HS-5 (cell line): Measurements from ENCODE around the gene GAGE2A.
"Not testable (repeated sequence)": the region's sequence is repeated elsewhere in the genome, so short reads cannot be mapped to it uniquely, and the experiment has no call there.

Experiments used
- DNase-seq: peaks from one replicate; pipeline ENCODE4 v3.0.0-alpha.2; 2012; ENCODE audit warnings: low read depth

Gene GAGE2A

GRCh38 chrX:49589196-49589595 is at the start of gene GAGE2A:
GAGE2A (plus strand) TSS chrX:49589496; CDS start chrX:49590651, 1,155 bp downstream.
- not testable (repeated sequence) for DNase-seq

- not testable (repeated sequence) for DNase-seq
These were observed 47.9 kb upstream of the GAGE2A start, which contains the start of gene GAGE12D for GRCh38 chrX:49541433-49541832. GAGE12D (plus strand) TSS chrX:49541733; CDS start chrX:49542888, 1,155 bp downstream.

- DNase-seq: not testable (repeated sequence)
These were observed 38.3 kb upstream of the GAGE2A start, which contains the start of gene GAGE12E for GRCh38 chrX:49550989-49551388. GAGE12E (plus strand) TSS chrX:49551289; CDS start chrX:49552444, 1,155 bp downstream.

- not testable (repeated sequence) for DNase-seq
These were observed 28.8 kb upstream of the GAGE2A start, which contains the start of gene GAGE12F for GRCh38 chrX:49560542-49560941. GAGE12F (plus strand) TSS chrX:49560842; CDS start chrX:49561997, 1,155 bp downstream.

GRCh38 chrX:49568728-49569127 is 20.6 kb upstream of the GAGE2A start:
- DNase-seq: not testable (repeated sequence)

- not testable (repeated sequence) for DNase-seq
These were observed 20.1 kb upstream of the GAGE2A start for GRCh38 chrX:49569152-49569551.

- DNase-seq: not testable (repeated sequence)
These were observed 19.2 kb upstream of the GAGE2A start, which contains the start of gene GAGE12G for GRCh38 chrX:49570100-49570499. GAGE12G (plus strand) TSS chrX:49570400; CDS start chrX:49571555, 1,155 bp downstream.

GRCh38 chrX:49579649-49580048 is 9.6 kb upstream of the GAGE2A start, which contains the start of gene GAGE12H:
GAGE12H (plus strand) TSS chrX:49579949; CDS start chrX:49581104, 1,155 bp downstream.
- DNase-seq: not testable (repeated sequence)

GRCh38 chrX:49589769-49590478 is 628 bp downstream of the GAGE2A start:
- not testable (repeated sequence) for DNase-seq

- not testable (repeated sequence) for DNase-seq
These were observed 1.2 kb downstream of the GAGE2A start for GRCh38 chrX:49590488-49590887.

- DNase-seq: not testable (repeated sequence)
These were observed 9.4 kb downstream of the GAGE2A start, which contains the start of gene GAGE1 for GRCh38 chrX:49598720-49599119. GAGE1 (plus strand) TSS chrX:49599020; CDS start chrX:49600175, 1,155 bp downstream.

GRCh38 chrX:49610718-49611310 is 21.5 kb downstream of the GAGE2A start:
- no peak for DNase-seq

- DNase-seq: no peak
These were observed 29.3 kb downstream of the GAGE2A start for GRCh38 chrX:49618574-49618973.

- no peak for DNase-seq
These were observed 37.9 kb downstream of the GAGE2A start for GRCh38 chrX:49627086-49627777.

- no peak for DNase-seq
These were observed 55.8 kb downstream of the GAGE2A start for GRCh38 chrX:49644991-49645637.
